Endothelial cell (in vitro differentiated cells): ENCODE results near the gene CAVIN3. TPM values are rescaled to one million over a fixed set of nuclear protein-coding genes. Genes with fewer than 3 reads are reported as not detected.

Experiments used
- DNase-seq: peaks from one replicate; pipeline ENCODE4 v3.0.0; 2021; ENCODE audit warnings: low spot score
- H3K27ac Mint-ChIP-seq: one replicate; pipeline ENCODE4 v1.8.0; 2021; ENCODE audit warnings: mixed read lengths, inconsistent platforms; ENCODE audit not compliant: unreplicated experiment
- H3K27me3 Mint-ChIP-seq: one replicate; pipeline ENCODE4 v1.8.0; 2021; ENCODE audit warnings: mild to moderate bottlenecking, moderate library complexity, mixed read lengths, inconsistent platforms; ENCODE audit not compliant: unreplicated experiment
- H3K36me3 Mint-ChIP-seq: one replicate; pipeline ENCODE4 v1.8.0; 2021; ENCODE audit warnings: mild to moderate bottlenecking, low read depth, mixed read lengths, inconsistent platforms; ENCODE audit not compliant: unreplicated experiment
- H3K4me1 Mint-ChIP-seq: one replicate; pipeline ENCODE4 v1.8.0; 2021; ENCODE audit warnings: mild to moderate bottlenecking, mixed read lengths, inconsistent platforms; ENCODE audit not compliant: unreplicated experiment
- H3K4me3 Mint-ChIP-seq: one replicate; pipeline ENCODE4 v1.8.0; 2021; ENCODE audit warnings: mild to moderate bottlenecking, mixed read lengths, inconsistent platforms; ENCODE audit not compliant: unreplicated experiment
- H3K9me3 Mint-ChIP-seq: one replicate; pipeline ENCODE4 v1.8.0; 2021; ENCODE audit warnings: mixed read lengths, inconsistent platforms; ENCODE audit not compliant: unreplicated experiment
- CTCF ChIP-seq: fragments of 200-600 bp; sonication (generic); IDR thresholded peaks from one replicate; pipeline ENCODE4 v1.5.0; 2021; ENCODE audit warnings: antibody characterized with exemption; ENCODE audit not compliant: unreplicated experiment
- long read RNA-seq: library from polyadenylated mRNA; unstranded; transcript quantifications from one replicate; pipeline ENCODE4 v2.0.0, GENCODE V29; 2020; ENCODE audit not compliant: unreplicated experiment
- total RNA-seq: library from RNA; stranded (reverse); fragmentation: NEBNext Ultra II Directional; extraction: Animal tissue kit (Norgen Biotek cat#: 25700); gene quantifications from one replicate; pipeline ENCODE4 v1.2.1, GENCODE V29; 2021; ENCODE audit not compliant: unreplicated experiment

Gene CAVIN3
- total RNA-seq: 91.0 TPM
- long read RNA-seq, transcript CAVIN3-201 (2 exons, 1,174 nt): major isoform, 112 of 124 reads
- long read RNA-seq, partial matches to known transcripts: 1 of 124 reads
- long read RNA-seq, other reads (novel, unspliced or antisense): 10 of 124 reads

GRCh38 chr11:6320411-6321155 is at the start of gene CAVIN3:
Gene CAVIN3 (minus strand): TSS chr11:6320501. CDS start chr11:6320476, 25 bp downstream.
- H3K4me1 Mint-ChIP-seq: peaks cover 52% of the 10 kb centered on the region

GRCh38 chr11:6365659-6366058 is 45.4 kb upstream of the CAVIN3 start:
- Mint-ChIP-seq H3K27ac (no peak overlapping the region), H3K27me3 (peaks cover 2% of the 10 kb centered on the region), H3K4me1 (no peaks in the 10 kb centered on the region), H3K4me3 (no peak overlapping the region), H3K36me3 (no peaks in the 10 kb centered on the region), H3K9me3 (no peaks in the 10 kb centered on the region)
- DNase-seq: no peak
- TF ChIP-seq CTCF: no peak

More at GRCh38 chr11:6320411-6321155, at the start of gene CAVIN3:
- Mint-ChIP-seq H3K36me3 (peaks cover 5% of the 10 kb centered on the region), H3K27ac (peak within 1 kb of the TSS; percentile 93), H3K9me3 (no peaks in the 10 kb centered on the region), H3K27me3 (peaks cover 9% of the 10 kb centered on the region), H3K4me3 (peak within 1 kb of the TSS; percentile 88)
- TF ChIP-seq CTCF: no peak
- peak; percentile 56 for DNase-seq

- peak; percentile 72 for TF ChIP-seq CTCF
- H3K36me3 Mint-ChIP-seq: no peaks in the 10 kb centered on the region
- H3K4me1 Mint-ChIP-seq: no peaks in the 10 kb centered on the region
- no peak overlapping the region for H3K4me3 Mint-ChIP-seq
- peaks cover 4% of the 10 kb centered on the region for H3K27me3 Mint-ChIP-seq
- DNase-seq: peak; percentile 85
- no peak overlapping the region for H3K27ac Mint-ChIP-seq
- no peaks in the 10 kb centered on the region for H3K9me3 Mint-ChIP-seq
Observed at GRCh38 chr11:6362873-6363678, 42.8 kb upstream of the CAVIN3 start.

- Mint-ChIP-seq H3K36me3 (no peaks in the 10 kb centered on the region), H3K4me1 (no peaks in the 10 kb centered on the region), H3K27ac (no peak overlapping the region), H3K27me3 (peaks cover 4% of the 10 kb centered on the region), H3K9me3 (no peaks in the 10 kb centered on the region), H3K4me3 (no peak overlapping the region)
- DNase-seq: no peak
- no peak for TF ChIP-seq CTCF
Observed at GRCh38 chr11:6362185-6362872, 42.0 kb upstream of the CAVIN3 start.
